Measurements from ENCODE around the gene VANGL2. TPM values are rescaled to one million over a fixed set of nuclear protein-coding genes. Genes with fewer than 3 reads are reported as not detected.

Gene VANGL2
- polyA plus RNA-seq, 1 donor from 2014 or later = 22.6 TPM

DNA sequence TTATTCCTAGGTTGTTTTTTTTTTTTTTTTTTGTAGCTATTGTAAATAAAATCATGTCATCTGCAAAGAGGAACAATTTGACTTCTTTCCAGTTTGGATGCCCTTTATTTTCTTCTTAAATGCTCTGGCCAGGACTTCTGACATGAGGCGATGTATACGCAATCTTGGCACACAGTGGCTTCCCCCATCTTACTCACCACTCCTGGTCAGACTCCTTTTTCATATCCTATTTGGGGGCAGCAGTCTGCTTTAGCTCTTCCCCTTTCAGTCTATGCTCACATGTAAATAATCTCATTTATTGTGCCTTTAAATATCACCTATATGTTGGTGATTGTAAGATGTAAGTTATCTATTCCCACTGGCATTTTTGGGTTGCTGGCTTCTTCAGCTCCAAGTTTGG lies 66.6 kb downstream of the VANGL2 start:
- Histone ChIP-seq H3K4me3 (ENCODE audit: low read length) (no peak overlapping the region), H3K36me3 (ENCODE audit: insufficient read depth, low read length) (no peaks in the 10 kb centered on the region), H3K27ac (ENCODE audit: low read length) (no peak overlapping the region), H3K9me3 (ENCODE audit: low read length) (no peaks in the 10 kb centered on the region), H3F3A (ENCODE audit: insufficient read depth, low read length, poor library complexity, severe bottlenecking) (no peaks in the 10 kb centered on the region), H3K4me2 (ENCODE audit: low read length) (no peak overlapping the region), H2AFZ (ENCODE audit: low read depth, low read length) (no peak overlapping the region), H3K9ac (ENCODE audit: low read length) (no peak overlapping the region), H3K79me2 (replicated peaks; ENCODE audit: insufficient read depth, low read length) (no peaks in the 10 kb centered on the region), H3K27me3 (ENCODE audit: insufficient read depth, low read depth, low read length) (no peaks in the 10 kb centered on the region), H3K9me2 (ENCODE audit: insufficient read depth, low read length) (no peaks in the 10 kb centered on the region), H4K20me1 (ENCODE audit: insufficient read depth) (no peaks in the 10 kb centered on the region)
- TF ChIP-seq MXI1 (conservative IDR thresholded peaks at IDR 0.05; ENCODE audit: poor library complexity, severe bottlenecking) = no peak
- no peak for TF ChIP-seq TAF1 (IDR thresholded peaks at IDR 0.05; ENCODE audit: low read depth)
- TF ChIP-seq RAD21 (conservative IDR thresholded peaks at IDR 0.05) = no peak
- TF ChIP-seq SMC3 (conservative IDR thresholded peaks at IDR 0.05; ENCODE audit: poor library complexity) = no peak
- TF ChIP-seq EZH2 (IDR thresholded peaks at IDR 0.05; ENCODE audit: borderline replicate concordance, insufficient read depth, low read length, poor library complexity, severe bottlenecking) = no peak
- TF ChIP-seq POLR2AphosphoS5 (IDR thresholded peaks at IDR 0.05) = no peak
- no peak for TF ChIP-seq EP300 (conservative IDR thresholded peaks at IDR 0.05; ENCODE audit: poor library complexity, severe bottlenecking)
- no peak for TF ChIP-seq REST (IDR thresholded peaks at IDR 0.05; ENCODE audit: borderline replicate concordance)
- TF ChIP-seq CTCF (IDR thresholded peaks at IDR 0.05; ENCODE audit: poor library complexity, severe bottlenecking) = no peak

DNA sequence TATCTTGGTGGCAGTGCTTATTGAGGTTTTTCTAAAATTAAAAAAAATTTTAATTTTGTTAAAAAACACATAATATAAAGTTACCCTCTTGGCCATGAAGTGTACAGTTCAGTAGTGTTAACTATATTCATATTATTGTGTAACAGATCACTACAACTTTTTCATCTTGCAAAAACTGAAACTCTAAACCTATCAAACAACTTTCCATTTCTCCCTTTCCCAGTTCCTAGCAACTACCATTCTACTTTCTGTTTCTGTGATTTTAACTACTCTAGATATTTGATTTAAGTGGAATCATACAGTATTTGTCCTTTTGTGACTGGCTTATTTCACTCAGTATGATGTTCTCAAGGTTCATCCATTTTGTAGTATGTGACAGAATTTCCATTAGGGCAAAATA lies 67.2 kb downstream of the VANGL2 start:
- Histone ChIP-seq H3K27ac (ENCODE audit: low read length) (no peak overlapping the region), H3K4me2 (ENCODE audit: low read length) (no peak overlapping the region), H3K9ac (ENCODE audit: low read length) (no peak overlapping the region), H3K79me2 (replicated peaks; ENCODE audit: insufficient read depth, low read length) (no peaks in the 10 kb centered on the region), H2AFZ (ENCODE audit: low read depth, low read length) (no peak overlapping the region), H3K27me3 (ENCODE audit: insufficient read depth, low read depth, low read length) (no peaks in the 10 kb centered on the region), H3K9me3 (ENCODE audit: low read length) (no peaks in the 10 kb centered on the region), H4K20me1 (ENCODE audit: insufficient read depth) (no peaks in the 10 kb centered on the region), H3K4me3 (ENCODE audit: low read length) (no peak overlapping the region), H3K9me2 (ENCODE audit: insufficient read depth, low read length) (no peaks in the 10 kb centered on the region), H3F3A (ENCODE audit: insufficient read depth, low read length, poor library complexity, severe bottlenecking) (no peaks in the 10 kb centered on the region), H3K36me3 (ENCODE audit: insufficient read depth, low read length) (no peaks in the 10 kb centered on the region)
- TF ChIP-seq REST (IDR thresholded peaks at IDR 0.05; ENCODE audit: borderline replicate concordance) (no peak), RAD21 (conservative IDR thresholded peaks at IDR 0.05) (no peak), CTCF (IDR thresholded peaks at IDR 0.05; ENCODE audit: poor library complexity, severe bottlenecking) (no peak), EZH2 (IDR thresholded peaks at IDR 0.05; ENCODE audit: borderline replicate concordance, insufficient read depth, low read length, poor library complexity, severe bottlenecking) (no peak), POLR2AphosphoS5 (IDR thresholded peaks at IDR 0.05) (no peak), SMC3 (conservative IDR thresholded peaks at IDR 0.05; ENCODE audit: poor library complexity) (no peak), EP300 (conservative IDR thresholded peaks at IDR 0.05; ENCODE audit: poor library complexity, severe bottlenecking) (no peak), MXI1 (conservative IDR thresholded peaks at IDR 0.05; ENCODE audit: poor library complexity, severe bottlenecking) (no peak), TAF1 (IDR thresholded peaks at IDR 0.05; ENCODE audit: low read depth) (no peak)

All from neural cell (in vitro differentiated cells).